Activated CD4-positive, CD25-positive, alpha-beta regulatory T cell treated with anti-CD3 and anti-CD28 coated beads, Interleukin-2, amount 50 U/mL, for 72 hours (primary cell): Measurements from ENCODE around the gene ATP8A1.
A peak's percentile ranks its signal among the peaks of the same experiment; 100 is the strongest.

ENCODE experiments used
- DNase-seq: peaks from one replicate; pipeline ENCODE4 v3.0.0; 2021

The ATP8A1 gene

DNA sequence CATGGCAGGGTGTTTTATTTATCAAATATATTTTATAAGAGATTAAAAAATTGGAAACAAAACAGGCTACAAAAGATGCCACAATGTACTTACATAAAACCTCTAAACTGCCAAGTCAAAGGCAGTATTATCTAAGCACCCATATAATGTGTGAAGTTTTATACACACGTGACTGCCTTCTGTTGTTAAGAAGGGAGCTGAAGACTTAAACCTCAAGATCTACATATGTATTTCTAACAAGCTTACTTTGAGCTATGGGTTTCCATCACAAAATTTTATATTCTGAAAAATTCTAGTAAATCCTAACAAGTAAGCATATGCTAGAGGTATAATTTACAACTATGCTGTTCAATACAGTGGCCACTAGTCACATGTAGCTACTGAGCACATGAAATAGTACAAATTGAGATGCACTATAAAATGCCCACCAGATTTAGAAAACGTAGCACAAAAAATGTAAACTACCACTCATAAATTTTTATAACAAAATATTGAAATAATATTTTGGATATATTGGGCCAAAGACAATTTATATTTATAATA, 9.8 kb downstream of the ATP8A1 start:
- DNase-seq, result no peak

DNA sequence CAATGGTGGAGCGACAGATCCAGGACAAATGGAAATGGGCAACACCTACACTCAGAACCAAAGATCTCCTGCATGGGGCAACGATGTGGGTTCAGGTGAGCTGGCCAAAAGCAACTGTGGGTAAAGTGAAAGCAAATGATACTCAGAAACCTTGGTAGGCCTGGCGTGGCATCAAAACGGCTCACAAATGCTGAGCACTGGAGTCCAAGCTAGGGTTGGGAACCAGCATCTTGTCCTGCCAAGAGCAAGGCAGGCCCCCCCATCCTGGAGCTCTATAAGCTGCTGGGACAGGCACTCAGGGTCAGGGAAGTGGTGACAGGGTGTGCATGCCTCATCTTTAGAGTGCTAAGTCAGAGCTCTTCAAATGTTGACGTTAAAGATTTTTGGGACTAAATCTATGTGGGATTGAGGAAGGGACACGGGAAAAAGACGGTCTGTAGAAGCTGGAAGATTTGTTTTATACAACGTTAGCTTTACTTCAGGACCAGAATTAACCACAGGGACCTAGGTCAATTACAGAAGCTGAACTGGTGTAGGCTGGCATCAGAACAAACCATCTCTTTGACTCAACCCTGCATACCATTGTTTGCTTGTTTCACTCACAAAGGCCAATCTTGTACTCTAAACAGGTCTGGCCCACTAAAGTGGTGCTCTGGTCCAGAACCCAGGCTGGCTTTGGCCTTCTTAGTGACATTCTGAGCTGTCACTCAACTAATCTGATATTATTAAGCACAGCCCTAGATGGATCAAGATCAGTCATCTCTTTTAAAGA, 10.7 kb downstream of the ATP8A1 start:
- no peak for DNase-seq

- no peak for DNase-seq
These were observed 12.0 kb downstream of the ATP8A1 start for GRCh38 chr4:42644897-42645296.

DNA sequence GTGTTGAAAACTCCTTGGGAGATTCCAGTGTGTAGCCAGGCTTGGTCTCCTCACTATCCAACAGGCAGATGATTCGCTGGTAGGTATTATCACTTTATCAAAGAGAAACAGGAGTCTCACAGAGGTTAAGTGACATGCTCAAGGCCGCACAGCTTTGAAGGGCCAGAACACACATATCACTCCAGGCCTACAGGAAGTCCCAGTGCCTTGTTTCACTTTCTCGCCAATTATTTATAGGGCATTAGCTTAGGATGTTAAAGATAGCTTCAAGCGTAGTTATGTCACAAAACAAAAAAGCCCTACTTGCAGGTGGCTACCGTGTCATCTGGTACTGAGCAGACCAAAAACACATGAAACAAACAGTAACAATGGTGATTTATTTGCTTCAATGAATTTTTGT, 13.2 kb downstream of the ATP8A1 start:
- DNase-seq, result no peak

GRCh38 chr4:42642845-42643615, 13.9 kb downstream of the ATP8A1 start:
- no peak for DNase-seq

DNA sequence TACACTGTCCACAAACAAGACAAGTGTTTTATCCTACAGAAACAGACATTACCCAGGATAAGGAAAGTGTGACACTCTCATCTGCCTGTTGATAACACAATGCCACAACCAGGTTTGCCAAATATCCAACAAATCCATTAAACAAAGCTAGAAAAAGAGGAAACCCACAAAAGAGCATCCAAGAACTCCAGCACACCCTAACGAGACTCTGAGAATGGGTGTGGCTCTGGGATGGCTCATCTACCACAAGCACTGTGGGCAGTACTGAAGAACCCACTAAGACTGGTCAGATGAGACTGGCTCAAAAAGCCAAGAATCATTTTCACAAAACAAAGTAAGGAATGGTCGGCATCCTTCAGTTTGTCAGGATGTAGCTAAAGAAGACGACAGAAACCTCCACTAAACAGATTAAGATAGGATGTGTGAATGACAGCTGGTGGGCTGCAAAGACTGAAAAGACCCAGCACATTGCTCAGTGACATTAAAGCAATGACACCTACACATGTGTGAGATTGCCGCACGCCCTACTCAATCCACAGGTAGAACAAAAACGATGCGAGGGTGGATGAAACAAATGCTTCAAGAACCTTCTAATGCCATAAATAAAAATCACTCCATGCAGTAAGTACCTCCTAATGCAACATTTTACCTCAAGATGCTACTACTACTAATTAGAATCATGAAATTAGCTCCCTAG, 14.7 kb downstream of the ATP8A1 start:
- DNase-seq, result no peak

DNA sequence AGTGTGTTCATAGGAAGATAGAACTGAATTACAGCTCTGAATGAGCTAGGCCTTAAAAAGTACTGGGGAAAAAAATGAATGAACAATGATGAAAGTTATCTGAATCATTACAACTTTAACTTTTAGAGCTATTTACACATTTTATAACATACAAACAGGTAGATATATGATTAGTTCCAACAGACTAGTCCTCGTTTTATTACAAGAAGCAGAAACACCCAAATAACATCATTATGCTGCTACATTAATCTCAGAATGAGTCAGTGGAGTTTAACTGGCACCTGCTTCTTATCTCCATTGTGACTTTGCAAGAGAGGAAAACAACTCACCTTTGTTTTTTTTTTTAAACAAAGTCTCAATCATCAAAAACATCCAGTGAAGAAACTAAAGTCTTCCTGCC, 15.2 kb downstream of the ATP8A1 start:
- no peak for DNase-seq

DNA sequence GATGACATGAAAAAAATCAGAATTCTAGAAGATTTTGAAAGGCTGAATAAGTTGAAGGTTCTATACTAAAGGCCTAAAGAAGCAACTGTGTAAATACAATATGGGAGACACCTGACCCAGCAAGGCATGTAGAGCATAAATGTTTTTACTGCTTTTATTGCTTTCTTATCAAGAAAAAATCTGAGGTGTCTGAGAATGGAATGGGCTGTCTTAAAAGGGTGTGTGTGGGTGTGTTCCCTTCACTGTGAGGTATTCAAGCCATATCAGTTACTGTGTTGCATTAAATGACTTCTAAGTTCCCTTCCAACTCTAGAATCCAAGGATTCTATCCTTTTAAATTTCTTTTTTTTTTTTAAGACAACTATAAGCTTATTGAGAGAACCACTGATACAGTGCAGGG, 15.7 kb downstream of the ATP8A1 start:
- no peak for DNase-seq

DNA sequence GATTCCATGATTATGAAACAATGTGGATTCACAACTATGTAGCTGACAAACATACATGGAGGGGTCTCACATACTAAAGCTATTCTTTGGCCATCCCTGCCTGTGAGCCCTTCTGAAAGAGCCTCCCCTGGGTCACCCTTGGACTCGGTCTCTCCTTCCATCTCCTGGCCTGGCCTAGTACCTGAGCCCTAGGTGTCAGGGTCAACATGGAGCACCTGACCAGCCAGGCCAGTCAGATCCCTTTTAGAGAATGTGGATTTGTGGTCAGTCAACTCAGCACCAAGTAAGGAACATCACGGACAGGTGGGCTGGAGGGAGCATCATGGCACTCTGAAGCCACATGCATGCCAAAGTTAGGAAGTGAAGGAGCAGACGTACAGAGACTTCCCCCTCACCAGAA, 16.3 kb downstream of the ATP8A1 start:
- DNase-seq, result no peak

- DNase-seq, result no peak
These were observed 17.9 kb downstream of the ATP8A1 start for GRCh38 chr4:42638993-42639392.

DNA sequence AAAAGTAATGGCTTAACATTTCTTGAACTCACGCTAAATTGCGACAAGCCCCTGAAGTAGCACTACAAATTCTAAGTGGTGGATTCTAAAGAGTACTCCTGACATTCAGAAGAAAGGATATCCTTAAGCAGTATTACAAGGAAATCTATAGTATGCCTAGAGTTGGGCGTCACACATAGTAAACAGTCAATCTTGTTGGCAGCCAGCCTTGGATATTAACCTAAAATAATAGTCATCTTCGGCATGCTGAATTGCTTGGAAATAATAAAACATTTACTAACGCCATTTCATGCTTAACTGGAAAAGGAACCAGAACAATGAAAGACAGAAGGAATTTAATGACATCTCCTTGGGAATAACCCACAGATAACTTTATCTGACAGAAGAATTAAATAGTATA, 18.6 kb downstream of the ATP8A1 start:
- DNase-seq, result no peak

DNA sequence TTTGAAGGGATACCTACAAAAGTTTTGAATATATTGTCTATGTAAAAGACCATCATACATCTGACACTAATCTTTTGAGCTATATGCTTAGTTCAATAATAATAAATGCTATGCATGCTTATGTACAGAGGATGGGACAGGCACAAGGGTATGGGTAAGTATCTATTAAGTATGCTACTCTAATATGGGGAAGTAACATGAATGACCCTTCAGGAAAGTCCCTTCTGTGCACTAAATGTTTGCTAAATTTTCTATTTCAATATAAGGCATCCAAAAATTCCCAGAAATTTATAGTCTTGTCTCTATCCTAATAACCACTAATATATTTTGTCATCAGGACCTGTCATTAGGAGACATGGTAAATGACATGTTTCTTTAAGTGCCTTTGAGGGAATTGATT, 19.0 kb downstream of the ATP8A1 start:
- no peak for DNase-seq

GRCh38 chr4:42637104-42637503, 19.8 kb downstream of the ATP8A1 start:
- DNase-seq, result no peak

DNA sequence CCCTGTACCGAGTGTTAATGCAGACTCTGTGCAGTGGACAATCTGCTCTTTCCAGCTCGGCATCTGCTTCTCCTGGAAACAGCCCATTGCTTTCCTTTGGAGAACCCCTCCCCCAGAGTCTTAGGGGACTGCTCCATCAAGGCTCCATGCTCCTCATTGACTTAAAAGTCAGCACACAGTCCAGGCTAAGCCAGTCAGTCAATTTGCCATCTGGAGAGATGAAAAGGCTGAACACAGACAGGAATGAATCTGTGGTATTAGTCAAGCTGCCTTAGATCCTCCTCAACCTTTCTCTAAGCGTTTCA, 20.3 kb downstream of the ATP8A1 start:
- no peak for DNase-seq

GRCh38 chr4:42633605-42634388, 23.1 kb downstream of the ATP8A1 start:
- DNase-seq, result no peak

DNA sequence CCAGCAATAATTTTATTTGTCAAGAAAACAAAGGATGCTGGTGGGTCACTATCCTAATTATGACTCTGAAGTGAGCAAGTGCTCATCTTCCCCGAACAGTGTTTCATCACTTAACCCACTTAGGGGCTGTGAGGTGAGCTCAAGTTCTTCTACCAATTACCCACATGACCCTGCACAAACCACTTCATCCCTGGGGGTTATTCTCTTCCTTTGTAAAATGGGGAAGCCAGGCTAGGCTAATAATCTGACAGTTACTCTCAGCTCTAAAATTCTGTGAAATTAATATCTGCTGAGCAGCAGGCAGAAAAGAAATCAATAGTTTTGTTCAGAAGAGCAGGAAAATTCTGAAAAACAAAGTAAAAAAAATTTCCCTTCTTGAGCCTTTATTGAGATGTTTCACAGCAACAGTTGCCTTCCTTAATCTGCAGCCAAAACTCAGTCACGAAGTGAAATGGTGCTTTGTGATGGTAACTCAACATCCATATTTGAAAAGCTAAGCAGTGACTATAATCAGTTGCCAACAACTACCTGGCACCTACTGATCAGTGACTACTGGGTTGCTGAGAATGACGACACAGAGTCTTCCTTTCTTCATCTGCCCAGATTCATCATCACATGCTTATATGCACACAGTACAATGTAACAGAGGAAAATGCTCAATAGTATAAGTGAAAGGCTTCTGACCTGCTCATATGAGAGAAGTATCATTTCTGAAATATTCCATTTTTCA, 24.1 kb downstream of the ATP8A1 start:
- no peak for DNase-seq

GRCh38 chr4:42630908-42631307, 26.0 kb downstream of the ATP8A1 start:
- DNase-seq, result no peak

- no peak for DNase-seq
These were observed 28.2 kb downstream of the ATP8A1 start for GRCh38 chr4:42628740-42629139.

DNA sequence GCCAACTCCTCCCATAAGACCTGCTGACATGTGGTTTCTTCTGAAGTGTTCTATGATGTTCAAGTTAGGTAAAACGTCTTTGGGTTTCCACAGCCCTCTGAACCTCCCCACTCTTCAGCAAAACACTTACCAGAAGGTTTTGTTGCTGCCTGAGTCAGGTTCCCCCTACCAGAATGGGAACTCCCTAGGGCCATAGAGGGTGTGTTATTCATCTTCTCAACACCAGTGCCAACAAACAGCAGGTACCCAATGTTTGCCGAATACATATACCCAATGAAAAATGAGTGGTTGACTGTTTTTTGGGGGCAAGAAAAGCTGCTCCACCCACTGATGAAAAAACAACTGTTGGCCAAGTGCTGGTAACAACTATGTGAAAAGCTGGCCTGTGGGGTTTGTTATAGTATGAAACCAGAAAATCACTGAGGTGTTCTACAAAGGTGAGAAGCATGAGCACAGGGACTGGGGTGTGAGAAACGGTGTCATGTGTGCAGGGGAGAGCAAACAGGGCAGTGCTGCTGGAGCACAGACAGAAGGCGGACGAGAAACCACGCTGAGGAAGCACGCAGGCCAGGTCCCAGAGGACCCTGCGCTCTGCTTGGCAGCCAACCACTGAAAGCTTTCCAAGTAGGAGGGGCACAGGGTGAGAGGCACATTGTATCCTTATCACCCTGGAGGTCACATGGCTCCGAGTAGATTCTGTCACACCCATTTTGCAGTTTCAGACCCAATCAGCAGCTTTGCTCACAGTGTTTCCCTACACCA, 28.8 kb downstream of the ATP8A1 start:
- DNase-seq, result peak; percentile 47

- no peak for DNase-seq
These were observed 30.2 kb downstream of the ATP8A1 start for GRCh38 chr4:42626629-42627146.

DNA sequence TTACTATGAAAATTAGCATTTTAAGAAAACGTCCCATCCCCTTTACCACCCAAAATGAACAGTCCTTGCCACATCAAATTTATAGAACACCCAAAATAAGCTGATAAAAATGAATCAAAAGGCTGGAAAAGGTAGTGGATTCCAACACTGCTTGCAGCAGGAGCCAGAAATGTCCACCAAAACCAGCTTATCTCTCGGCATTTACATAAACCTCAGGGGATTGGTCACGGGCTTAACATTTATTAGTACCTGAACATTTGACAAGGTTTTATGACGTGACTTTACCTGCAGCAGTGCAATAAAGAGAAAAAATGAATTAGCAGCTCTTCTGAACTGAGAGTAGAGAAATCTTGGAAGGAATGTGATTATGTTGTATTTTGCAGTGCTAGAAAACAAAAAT, 31.6 kb downstream of the ATP8A1 start:
- no peak for DNase-seq
